CD4-positive, alpha-beta T cell treated with Interleukin-17A for 4 hours (primary cell): ENCODE data around the gene RAB34.
"Not testable (repeated sequence)": the region's sequence is repeated elsewhere in the genome, so short reads cannot be mapped to it uniquely, and the experiment has no call there.

Experiments used
- DNase-seq: peaks from one replicate; pipeline ENCODE4 v3.0.0-alpha.2; 2020; ENCODE audit warnings: mixed read lengths

The RAB34 gene

GRCh38 chr17:28726627-28727491, 9.2 kb upstream of the RAB34 start:
- peak; percentile 92 for DNase-seq

GRCh38 chr17:28726226-28726626, 8.6 kb upstream of the RAB34 start, which contains the start of gene TLCD1:
TSS of gene TLCD1 (minus strand) at chr17:28726233. CDS start at chr17:28726097, 136 bp downstream.
- peak; percentile 75 for DNase-seq

- no peak for DNase-seq
Observed at GRCh38 chr17:28725660-28726225, 8.1 kb upstream of the RAB34 start.

- no peak for DNase-seq
Observed at GRCh38 chr17:28725166-28725659, 7.5 kb upstream of the RAB34 start.

- no peak for DNase-seq
Observed at GRCh38 chr17:28724500-28725165, 7.0 kb upstream of the RAB34 start.

- DNase-seq: not testable (repeated sequence)
Observed at GRCh38 chr17:28723836-28724499, 6.3 kb upstream of the RAB34 start.

- no peak for DNase-seq
Observed at GRCh38 chr17:28723159-28723835, 5.6 kb upstream of the RAB34 start.

- DNase-seq: no peak
Observed at GRCh38 chr17:28722417-28723158, 4.9 kb upstream of the RAB34 start.

- DNase-seq: not testable (repeated sequence)
Observed at GRCh38 chr17:28720997-28721329, 3.3 kb upstream of the RAB34 start.

GRCh38 chr17:28720247-28720996, 2.8 kb upstream of the RAB34 start:
- DNase-seq: no peak

GRCh38 chr17:28719021-28719433, 1.4 kb upstream of the RAB34 start:
- no peak for DNase-seq

GRCh38 chr17:28718333-28719020, 809 bp upstream of the RAB34 start:
- no peak for DNase-seq

GRCh38 chr17:28716740-28717577, 709 bp downstream of the RAB34 start:
- no peak for DNase-seq

- DNase-seq: no peak
Observed at GRCh38 chr17:28715217-28715616, 2.5 kb downstream of the RAB34 start.

- DNase-seq: no peak
Observed at GRCh38 chr17:28714281-28714680, 3.4 kb downstream of the RAB34 start.

- DNase-seq: no peak
Observed at GRCh38 chr17:28712705-28713415, 4.8 kb downstream of the RAB34 start.

GRCh38 chr17:28712032-28712704, 5.5 kb downstream of the RAB34 start:
- DNase-seq: peak; percentile 74

- DNase-seq: no peak
Observed at GRCh38 chr17:28711723-28712031, 6.0 kb downstream of the RAB34 start, which contains the start of gene PROCA1. TSS of gene PROCA1 (minus strand) at chr17:28711888. CDS start at chr17:28711660, 228 bp downstream.
